ENCODE results near the gene CD164.
"Not testable (repeated sequence)": the region's sequence is repeated elsewhere in the genome, so short reads cannot be mapped to it uniquely, and the experiment has no call there.

The CD164 gene

GRCh38 chr6:109342911-109343310, 39.4 kb downstream of the CD164 start:
- ATAC-seq (no peak), DNase-seq (no peak)

GRCh38 chr6:109342506-109342905, 39.8 kb downstream of the CD164 start:
- DNase-seq = no peak
- no peak for ATAC-seq

GRCh38 chr6:109340811-109341210, 41.5 kb downstream of the CD164 start:
- DNase-seq (no peak), ATAC-seq (no peak)

GRCh38 chr6:109339906-109340678, 42.2 kb downstream of the CD164 start:
- DNase-seq (no peak), ATAC-seq (no peak)

- DNase-seq = no peak
- ATAC-seq = no peak
These were observed 45.9 kb downstream of the CD164 start for GRCh38 chr6:109336221-109336961.

GRCh38 chr6:109333870-109334269, 48.4 kb downstream of the CD164 start:
- ATAC-seq, DNase-seq: not testable (repeated sequence)

- ATAC-seq = no peak
- DNase-seq = no peak
These were observed 49.5 kb downstream of the CD164 start for GRCh38 chr6:109332748-109333147.

GRCh38 chr6:109331081-109331480, 51.2 kb downstream of the CD164 start:
- DNase-seq (no peak), ATAC-seq (no peak)

- DNase-seq (no peak), ATAC-seq (no peak)
These were observed 52.0 kb downstream of the CD164 start for GRCh38 chr6:109330263-109330662.

GRCh38 chr6:109328629-109329028, 53.6 kb downstream of the CD164 start:
- ATAC-seq (no peak), DNase-seq (no peak)

GRCh38 chr6:109327959-109328358, 54.3 kb downstream of the CD164 start:
- ATAC-seq = no peak

GRCh38 chr6:109327491-109327890, 54.8 kb downstream of the CD164 start:
- DNase-seq = no peak
- ATAC-seq = no peak

More at GRCh38 chr6:109327959-109328358, 54.3 kb downstream of the CD164 start:
- no peak for DNase-seq

GRCh38 chr6:109326351-109326750, 55.9 kb downstream of the CD164 start:
- no peak for ATAC-seq
- no peak for DNase-seq

GRCh38 chr6:109325400-109325801, 56.9 kb downstream of the CD164 start:
- ATAC-seq = no peak
- no peak for DNase-seq

GRCh38 chr6:109323241-109323640, 59.0 kb downstream of the CD164 start:
- no peak for DNase-seq
- ATAC-seq = no peak

GRCh38 chr6:109322825-109323224, 59.4 kb downstream of the CD164 start:
- no peak for DNase-seq
- no peak for ATAC-seq

GRCh38 chr6:109321752-109322151, 60.5 kb downstream of the CD164 start:
- ATAC-seq (no peak), DNase-seq (no peak)

GRCh38 chr6:109320072-109320471, 62.2 kb downstream of the CD164 start:
- DNase-seq (no peak), ATAC-seq (no peak)

- DNase-seq (no peak), ATAC-seq (no peak)
These were observed 63.9 kb downstream of the CD164 start for GRCh38 chr6:109318328-109318876.

GRCh38 chr6:109316909-109317308, 65.4 kb downstream of the CD164 start:
- ATAC-seq = no peak

More at GRCh38 chr6:109316909-109317308, 65.4 kb downstream of the CD164 start:
- DNase-seq = no peak

Measured in stimulated activated naive CD8-positive, alpha-beta T cell treated with anti-CD3 and anti-CD28 coated beads, Interleukin-15, Interleukin-2, amounts not matched to agents 100 U/mL and 50 U/mL, for 24 hours (primary cell).